H54 (cell line): ENCODE data around the gene GSG1.

Source experiments
- DNase-seq: peaks from one replicate; pipeline ENCODE4 v3.0.0; 2011; ENCODE audit warnings: low spot score, mixed read lengths; ENCODE audit not compliant: insufficient read length
- FAIRE-seq: peaks from 3 replicates; lab custom pipeline; 2011; peaks lifted over from hg19 to GRCh38; lab: Jason Lieb, UNC
- POLR2A ChIP-seq: IDR thresholded peaks from 2 replicates; pipeline ENCODE4 v1.6.1; 2011; ENCODE audit warnings: low read depth, mild to moderate bottlenecking, low read length

GSG1 gene

DNA sequence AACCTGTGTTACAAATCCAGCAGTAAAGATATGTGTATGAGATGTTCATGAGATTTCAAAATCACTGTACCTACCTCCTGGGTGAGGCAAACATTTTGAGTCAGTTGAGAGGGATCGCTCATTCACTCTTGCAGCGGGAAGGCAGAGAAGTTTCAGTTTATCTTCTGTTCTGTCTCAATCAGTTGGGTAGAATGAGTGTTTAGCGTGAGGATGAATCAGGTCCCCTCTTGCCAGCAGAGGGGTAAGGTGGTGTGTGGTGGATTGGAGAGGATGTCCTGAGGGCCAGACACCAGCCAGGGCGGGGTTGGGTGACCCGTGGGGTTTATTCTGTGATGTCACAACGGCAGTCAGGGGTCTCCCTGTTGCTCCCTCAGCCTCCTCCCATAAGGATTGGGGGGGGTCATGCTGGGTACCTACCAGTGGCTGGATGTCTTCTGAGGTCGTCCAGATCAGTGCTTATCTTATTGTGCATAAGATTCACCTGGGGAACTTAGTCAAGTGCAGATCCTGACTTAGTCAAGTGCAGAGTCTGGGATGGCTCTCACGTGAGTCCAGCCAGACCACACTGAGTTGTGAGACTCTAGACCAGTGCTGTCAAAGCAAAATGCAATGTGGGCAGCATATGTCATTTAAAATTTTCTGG lies at the start of gene GSG1:
Gene GSG1 (minus strand): TSS at position 277 of the 643 bp plus-strand sequence. CDS start 155 bp downstream, at position 122.
- no peak for DNase-seq
- no peak for TF ChIP-seq POLR2A
- FAIRE-seq, result no peak

GRCh38 chr12:13153180-13153579 lies 49.7 kb upstream of the GSG1 start:
- FAIRE-seq (no peak), DNase-seq (no peak)
- TF ChIP-seq POLR2A, result no peak

DNA sequence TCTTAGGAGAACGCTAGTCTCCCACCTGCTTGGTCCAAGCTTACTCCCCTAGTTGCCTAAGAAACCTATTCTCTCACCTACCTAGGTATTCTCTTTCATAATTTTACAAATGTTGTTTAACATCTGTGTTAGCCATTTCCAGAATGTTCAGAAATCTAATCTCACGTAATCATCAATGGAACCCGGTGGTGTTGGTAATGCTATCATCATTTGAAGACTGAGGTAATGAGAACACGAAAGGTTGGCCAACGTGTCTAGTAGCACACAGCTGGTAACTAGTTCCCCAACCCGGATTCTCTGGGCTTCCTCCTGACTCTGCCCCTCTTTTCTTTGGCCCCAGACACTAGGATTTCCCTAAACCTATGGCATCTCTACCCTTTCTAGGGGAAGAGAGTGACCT lies 49.3 kb upstream of the GSG1 start:
- FAIRE-seq (no peak), DNase-seq (no peak)
- no peak for TF ChIP-seq POLR2A

DNA sequence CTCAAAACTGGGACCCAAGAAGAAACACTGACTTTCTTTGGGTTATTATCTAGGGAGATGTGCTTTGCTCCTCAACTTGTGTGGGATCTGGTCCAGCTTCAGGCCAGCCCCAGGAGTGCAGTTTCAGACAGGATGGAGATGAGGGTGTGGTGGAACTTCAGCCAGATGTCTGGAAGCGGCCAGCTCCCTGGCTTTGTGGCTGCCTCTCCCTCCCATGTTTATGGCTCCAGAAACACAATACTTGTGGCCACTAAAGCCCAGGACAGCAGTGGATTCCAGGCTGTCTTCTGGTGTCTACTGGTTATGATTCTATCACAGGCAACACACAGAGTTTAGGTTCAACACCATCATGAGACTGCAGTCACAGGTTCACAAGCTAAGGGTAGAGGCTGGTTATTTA lies 48.8 kb upstream of the GSG1 start:
- TF ChIP-seq POLR2A, result no peak
- DNase-seq (no peak), FAIRE-seq (no peak)

DNA sequence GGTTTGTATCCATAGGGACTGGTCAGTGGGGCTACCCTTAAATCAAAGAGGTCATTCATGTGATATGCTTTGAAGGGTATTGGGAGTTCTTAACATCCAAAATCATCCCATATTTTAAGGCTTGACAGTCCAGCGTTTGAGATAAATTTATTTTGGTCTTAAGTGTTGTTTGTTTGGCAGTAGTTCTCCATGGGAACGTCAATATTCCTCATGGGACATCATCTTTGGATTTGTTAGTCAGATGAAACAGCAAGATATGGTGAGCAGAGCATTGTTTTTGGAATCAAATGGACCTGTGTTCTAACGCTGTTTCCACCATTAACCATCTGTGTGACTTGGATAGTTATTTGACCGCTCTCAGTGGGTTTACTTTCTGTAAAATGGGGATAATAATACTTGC lies 45.9 kb upstream of the GSG1 start:
- no peak for TF ChIP-seq POLR2A
- DNase-seq (no peak), FAIRE-seq (no peak)

GRCh38 chr12:13148485-13148847 lies 45.0 kb upstream of the GSG1 start:
- FAIRE-seq, result no peak
- TF ChIP-seq POLR2A, result no peak
- DNase-seq, result no peak

DNA sequence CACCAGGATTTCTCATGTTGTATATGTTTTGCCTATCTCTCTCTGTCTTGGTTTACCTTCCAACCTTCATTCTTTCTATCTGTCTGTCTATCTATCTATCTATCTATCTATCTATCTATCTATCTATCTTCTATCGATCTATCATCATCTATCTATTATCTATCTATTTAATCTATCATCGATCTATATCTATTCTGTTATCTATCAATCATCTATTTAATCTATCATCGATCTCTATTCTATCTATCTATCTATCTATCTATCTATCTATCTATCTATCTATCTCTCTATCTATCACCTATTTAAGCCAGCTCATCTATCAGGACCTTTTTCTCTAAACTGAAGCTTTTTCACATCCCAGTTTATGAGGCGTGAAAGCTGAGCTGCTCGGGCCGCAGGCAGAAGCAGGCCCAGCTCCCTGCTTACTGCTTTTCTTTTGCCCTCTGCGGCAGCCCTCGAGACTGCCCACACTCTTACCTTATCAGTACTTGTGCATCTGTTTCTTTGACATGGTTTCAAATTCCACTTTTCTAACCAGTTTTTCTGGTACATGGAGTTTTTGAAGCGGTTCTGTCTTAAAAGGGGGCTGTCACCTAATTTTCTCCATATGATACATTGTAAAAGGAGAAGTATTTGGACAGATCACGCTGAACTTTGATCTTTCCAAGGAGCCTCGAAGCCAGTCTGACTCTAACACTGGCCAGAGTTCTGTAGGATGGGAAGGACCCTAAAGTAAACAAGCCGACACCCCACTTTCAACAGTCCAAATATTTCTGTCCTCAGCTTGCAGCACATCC lies 44.4 kb upstream of the GSG1 start:
- TF ChIP-seq POLR2A, result no peak
- no peak for FAIRE-seq
- DNase-seq, result no peak

- no peak for TF ChIP-seq POLR2A
- no peak for DNase-seq
Observed at GRCh38 chr12:13146336-13146938, 43.0 kb upstream of the GSG1 start.

GRCh38 chr12:13144266-13144828 lies 40.9 kb upstream of the GSG1 start:
- DNase-seq, result no peak

More at GRCh38 chr12:13146336-13146938, 43.0 kb upstream of the GSG1 start:
- no peak for FAIRE-seq

DNA sequence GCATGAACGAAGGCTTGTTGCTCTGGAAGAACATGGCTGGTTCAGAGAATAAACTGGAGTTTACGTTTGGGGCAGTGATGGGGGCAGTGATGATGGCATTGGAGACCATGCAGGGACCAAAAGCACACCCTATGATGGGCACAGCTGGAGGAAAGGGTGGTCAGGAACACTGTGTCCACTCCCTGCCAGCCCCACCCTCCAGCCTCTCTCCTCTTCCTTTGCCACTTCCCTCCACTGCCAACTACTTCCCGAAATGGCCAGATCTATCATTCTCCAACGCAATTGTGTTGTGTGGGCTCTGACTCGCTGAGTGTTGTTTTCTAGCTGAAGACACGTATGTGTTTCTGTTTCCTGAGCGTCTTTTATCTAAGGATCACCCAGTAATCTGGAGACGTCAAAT lies 39.3 kb upstream of the GSG1 start:
- FAIRE-seq (no peak), DNase-seq (no peak)
- TF ChIP-seq POLR2A, result no peak

More at GRCh38 chr12:13144266-13144828, 40.9 kb upstream of the GSG1 start:
- no peak for TF ChIP-seq POLR2A
- no peak for FAIRE-seq

GRCh38 chr12:13141686-13142085 lies 38.2 kb upstream of the GSG1 start:
- no peak for TF ChIP-seq POLR2A
- DNase-seq (no peak), FAIRE-seq (no peak)

DNA sequence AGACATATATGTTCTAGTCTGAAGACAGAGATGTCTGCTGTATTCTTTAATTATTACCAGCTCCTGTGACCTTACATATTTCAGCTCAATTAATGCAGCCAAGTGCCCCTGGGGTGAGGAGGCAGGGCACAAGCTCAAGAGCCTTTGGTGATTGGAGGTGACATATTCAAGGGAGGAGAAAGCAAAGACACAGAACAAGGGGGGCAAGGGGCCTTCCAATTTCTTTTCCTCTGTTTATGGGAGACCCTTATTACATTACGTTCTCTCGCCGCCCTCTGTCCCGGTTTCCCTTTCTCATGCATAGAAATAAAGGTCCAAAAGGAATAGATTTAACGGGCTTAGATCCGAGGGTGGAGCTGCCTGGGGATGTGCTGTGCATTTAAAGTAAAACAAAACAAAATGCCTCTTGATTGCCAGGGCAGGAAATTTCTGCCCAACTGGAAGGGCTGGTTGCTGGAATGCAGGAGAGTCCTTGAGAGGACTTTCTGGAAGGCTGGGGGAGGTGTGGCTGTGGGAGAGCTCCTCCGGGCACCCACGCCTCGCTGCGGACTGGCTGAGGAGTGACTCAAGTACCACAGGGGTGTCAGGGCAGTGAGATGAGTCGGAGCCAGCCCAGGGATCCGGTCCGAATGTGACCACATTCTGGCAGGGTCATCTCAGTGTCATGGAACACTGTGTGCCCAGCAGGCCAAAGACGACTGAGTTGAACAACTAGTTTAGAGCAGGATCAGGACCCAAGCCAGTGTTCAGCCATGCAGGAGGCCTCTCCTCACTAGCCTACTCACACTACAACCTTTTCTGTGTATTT lies 32.1 kb upstream of the GSG1 start:
- FAIRE-seq (peak; percentile 84), DNase-seq (peak; percentile 84)
- no peak for TF ChIP-seq POLR2A

DNA sequence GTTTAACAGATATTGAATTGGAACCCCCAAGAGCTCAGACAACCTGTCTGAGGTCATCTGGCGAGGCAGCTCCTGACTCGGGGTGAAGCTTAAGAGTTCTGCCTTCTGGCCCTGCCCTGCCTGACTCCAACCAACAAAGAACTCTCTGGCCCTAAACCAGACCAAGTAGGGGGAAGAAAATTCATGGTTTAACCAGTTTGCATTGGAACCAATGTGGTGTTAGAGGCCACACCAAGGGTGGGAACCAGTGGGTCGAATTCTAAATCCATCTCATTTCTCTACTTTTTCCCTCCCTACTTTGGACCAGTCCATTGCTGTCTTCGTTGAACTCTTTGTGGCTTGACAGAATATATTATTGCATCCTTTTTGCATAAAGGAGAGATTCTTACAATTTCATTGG lies 30.4 kb upstream of the GSG1 start:
- DNase-seq (no peak), FAIRE-seq (no peak)
- no peak for TF ChIP-seq POLR2A

- FAIRE-seq (no peak), DNase-seq (no peak)
- no peak for TF ChIP-seq POLR2A
Observed at GRCh38 chr12:13130981-13131380, 27.5 kb upstream of the GSG1 start.
